HepG2 (cell line): ENCODE data around the gene C16orf87.

Source experiments
- ATRX ChIP-seq: sonication (generic); formaldehyde crosslinking; IDR thresholded peaks from 2 replicates; pipeline ENCODE4 v1.4.0; 2020; ENCODE audit warnings: missing genetic modification reagents, borderline replicate concordance
- CHD2 ChIP-seq: IDR thresholded peaks from 2 replicates; pipeline ENCODE4 v1.6.1; 2011; ENCODE audit warnings: low read depth, low read length, improper control_type of control experiment
- MTA3 ChIP-seq: sonication (generic); formaldehyde crosslinking; IDR thresholded peaks from 2 replicates; pipeline ENCODE4 v1.4.0; 2020; ENCODE audit warnings: missing genetic modification reagents
- NFIC ChIP-seq: IDR thresholded peaks from 2 replicates; pipeline ENCODE4 v1.6.1; 2012; ENCODE audit warnings: mild to moderate bottlenecking, low read length, inconsistent platforms
- ZNF232 ChIP-seq: sonication (generic); formaldehyde crosslinking; IDR thresholded peaks from 2 replicates; pipeline ENCODE4 v1.4.0; 2020; ENCODE audit warnings: missing genetic modification reagents, borderline replicate concordance
- TF ChIP-seq, protein P1 (sequence below): sonication (generic); formaldehyde crosslinking; IDR thresholded peaks from 2 replicates; pipeline ENCODE4 v1.8.1; 2023; ENCODE audit warnings: mild to moderate bottlenecking, inconsistent platforms, moderate library complexity, missing genetic modification reagents, borderline replicate concordance
- TF ChIP-seq, protein P2 (sequence below): sonication (generic); formaldehyde crosslinking; IDR thresholded peaks from 2 replicates; pipeline ENCODE4 v1.4.0; 2020; ENCODE audit warnings: missing genetic modification reagents

DNA sequence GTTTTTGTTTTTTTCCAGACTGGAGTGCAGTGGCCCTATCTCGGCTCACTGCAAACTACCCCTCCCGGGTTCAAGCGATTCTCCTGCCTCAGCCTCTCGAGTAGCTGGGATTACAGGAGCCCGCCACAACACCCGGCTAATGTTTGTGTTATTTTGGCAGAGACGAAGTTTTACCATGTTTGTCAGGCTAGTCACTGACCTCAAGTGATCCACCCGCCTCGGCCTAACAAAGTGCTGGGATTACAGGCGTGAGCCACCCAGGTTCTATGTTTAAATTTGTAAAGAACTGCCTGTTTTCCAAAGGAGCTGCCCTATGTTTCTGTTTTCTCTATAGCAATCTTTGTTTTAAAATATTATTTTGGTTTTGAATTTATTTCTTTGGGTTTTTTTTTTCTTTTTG is 13.8 kb upstream of the C16orf87 start:
- TF ChIP-seq NFIC (no peak), CHD2 (no peak), ZNF232 (CRISPR knock-in tag) (no peak), ATRX (CRISPR knock-in tag) (no peak), MTA3 (CRISPR knock-in tag) (no peak)
- TF ChIP-seq, protein P1, sequence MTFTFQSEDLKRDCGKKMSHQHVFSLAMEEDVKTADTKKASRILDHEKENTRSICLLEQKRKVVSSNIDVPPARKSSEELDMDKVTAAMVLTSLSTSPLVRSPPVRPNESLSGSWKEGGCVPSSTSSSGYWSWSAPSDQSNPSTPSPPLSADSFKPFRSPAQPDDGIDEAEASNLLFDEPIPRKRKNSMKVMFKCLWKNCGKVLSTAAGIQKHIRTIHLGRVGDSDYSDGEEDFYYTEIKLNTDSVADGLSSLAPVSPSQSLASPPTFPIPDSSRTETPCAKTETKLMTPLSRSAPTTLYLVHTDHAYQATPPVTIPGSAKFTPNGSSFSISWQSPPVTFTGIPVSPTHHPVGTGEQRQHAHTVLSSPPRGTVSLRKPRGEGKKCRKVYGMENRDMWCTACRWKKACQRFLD = no peak
- TF ChIP-seq, protein P2, sequence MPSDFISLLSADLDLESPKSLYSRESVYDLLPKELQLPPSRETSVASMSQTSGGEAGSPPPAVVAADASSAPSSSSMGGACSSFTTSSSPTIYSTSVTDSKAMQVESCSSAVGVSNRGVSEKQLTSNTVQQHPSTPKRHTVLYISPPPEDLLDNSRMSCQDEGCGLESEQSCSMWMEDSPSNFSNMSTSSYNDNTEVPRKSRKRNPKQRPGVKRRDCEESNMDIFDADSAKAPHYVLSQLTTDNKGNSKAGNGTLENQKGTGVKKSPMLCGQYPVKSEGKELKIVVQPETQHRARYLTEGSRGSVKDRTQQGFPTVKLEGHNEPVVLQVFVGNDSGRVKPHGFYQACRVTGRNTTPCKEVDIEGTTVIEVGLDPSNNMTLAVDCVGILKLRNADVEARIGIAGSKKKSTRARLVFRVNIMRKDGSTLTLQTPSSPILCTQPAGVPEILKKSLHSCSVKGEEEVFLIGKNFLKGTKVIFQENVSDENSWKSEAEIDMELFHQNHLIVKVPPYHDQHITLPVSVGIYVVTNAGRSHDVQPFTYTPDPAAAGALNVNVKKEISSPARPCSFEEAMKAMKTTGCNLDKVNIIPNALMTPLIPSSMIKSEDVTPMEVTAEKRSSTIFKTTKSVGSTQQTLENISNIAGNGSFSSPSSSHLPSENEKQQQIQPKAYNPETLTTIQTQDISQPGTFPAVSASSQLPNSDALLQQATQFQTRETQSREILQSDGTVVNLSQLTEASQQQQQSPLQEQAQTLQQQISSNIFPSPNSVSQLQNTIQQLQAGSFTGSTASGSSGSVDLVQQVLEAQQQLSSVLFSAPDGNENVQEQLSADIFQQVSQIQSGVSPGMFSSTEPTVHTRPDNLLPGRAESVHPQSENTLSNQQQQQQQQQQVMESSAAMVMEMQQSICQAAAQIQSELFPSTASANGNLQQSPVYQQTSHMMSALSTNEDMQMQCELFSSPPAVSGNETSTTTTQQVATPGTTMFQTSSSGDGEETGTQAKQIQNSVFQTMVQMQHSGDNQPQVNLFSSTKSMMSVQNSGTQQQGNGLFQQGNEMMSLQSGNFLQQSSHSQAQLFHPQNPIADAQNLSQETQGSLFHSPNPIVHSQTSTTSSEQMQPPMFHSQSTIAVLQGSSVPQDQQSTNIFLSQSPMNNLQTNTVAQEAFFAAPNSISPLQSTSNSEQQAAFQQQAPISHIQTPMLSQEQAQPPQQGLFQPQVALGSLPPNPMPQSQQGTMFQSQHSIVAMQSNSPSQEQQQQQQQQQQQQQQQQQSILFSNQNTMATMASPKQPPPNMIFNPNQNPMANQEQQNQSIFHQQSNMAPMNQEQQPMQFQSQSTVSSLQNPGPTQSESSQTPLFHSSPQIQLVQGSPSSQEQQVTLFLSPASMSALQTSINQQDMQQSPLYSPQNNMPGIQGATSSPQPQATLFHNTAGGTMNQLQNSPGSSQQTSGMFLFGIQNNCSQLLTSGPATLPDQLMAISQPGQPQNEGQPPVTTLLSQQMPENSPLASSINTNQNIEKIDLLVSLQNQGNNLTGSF (CRISPR knock-in tag) = no peak
